ENCODE results near the gene PRSS3. TPM values are rescaled to one million over a fixed set of nuclear protein-coding genes. Genes with fewer than 3 reads are reported as not detected.
"Not testable (repeated sequence)": the region's sequence is repeated elsewhere in the genome, so short reads cannot be mapped to it uniquely, and the experiment has no call there.

PRSS3 gene
- total RNA-seq, 1 donor from 2014 or later = 61.2 TPM

DNA sequence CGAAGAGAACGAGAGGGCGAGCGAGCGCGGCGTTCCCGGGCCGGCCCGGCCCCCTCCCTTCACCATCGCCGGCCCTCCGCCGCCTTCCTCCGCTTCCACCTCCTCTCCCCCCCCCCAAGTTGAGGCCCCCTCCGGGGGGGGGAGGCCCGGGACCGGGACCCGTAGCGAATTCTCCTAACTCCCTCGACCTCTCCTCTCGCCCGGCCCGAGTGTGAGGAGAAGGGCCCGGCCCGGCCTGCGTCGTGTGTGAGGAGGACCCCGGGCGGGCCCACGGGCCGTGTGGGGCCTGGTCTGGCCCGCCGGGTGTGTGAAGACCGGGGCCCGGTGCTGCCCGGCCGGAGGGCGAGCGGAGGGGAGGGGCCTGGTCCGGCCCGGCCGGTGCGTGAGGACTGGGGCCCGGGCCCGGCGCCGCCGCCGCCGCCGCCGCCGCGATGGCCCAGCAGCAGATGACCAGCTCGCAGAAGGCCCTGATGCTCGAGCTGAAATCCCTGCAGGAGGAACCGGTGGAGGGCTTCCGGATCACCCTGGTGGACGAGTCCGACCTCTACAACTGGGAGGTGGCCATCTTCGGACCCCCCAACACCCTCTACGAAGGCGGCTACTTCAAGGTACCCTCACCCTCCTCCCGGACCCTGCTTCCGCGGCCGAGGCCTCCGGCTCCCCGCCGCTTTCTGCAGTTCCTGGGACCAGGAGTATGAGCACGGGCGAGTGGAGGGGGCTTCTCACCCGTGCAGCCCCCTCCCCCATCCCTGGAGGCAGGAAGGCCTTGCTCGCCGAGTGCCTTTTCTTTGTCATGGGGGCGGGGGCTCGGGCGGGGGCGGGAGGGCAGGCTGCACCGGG is 22.2 kb downstream of the PRSS3 start:
- peak; percentile 32 for DNase-seq (ENCODE audit: low spot score)

DNA sequence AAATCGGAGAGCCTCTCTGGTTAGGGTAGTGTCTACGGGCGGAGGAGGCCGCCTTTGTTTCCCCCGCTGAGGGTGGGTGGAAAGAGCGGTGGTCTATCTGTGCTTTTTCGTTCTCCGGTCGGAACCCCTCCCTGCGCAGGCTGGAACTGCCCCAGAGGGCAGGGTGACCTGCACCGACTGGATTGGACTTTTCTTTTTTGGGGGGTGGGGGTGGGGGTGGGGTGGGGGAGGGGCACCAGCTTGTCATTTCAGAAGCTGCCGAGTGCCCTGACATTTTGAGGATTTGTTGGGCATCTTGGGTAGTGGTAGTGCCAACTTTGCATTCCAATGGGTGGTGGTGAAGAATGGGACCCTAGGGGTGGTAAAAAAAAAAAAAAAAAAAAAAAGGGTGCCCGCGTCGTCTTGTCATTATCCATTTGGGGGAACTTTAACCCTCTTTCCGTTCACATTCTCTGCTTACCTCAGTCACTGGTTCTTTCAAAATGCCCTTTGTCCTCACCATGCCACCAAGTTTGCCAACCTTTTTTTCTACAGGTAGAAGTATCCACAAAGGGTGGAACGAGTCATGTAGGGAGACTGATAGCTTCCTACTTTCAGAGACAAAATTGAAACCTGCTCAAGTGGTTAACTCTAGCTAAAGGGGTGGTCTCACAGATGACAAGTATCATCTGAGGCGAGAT is 22.9 kb downstream of the PRSS3 start:
- peak; percentile 38 for DNase-seq (ENCODE audit: low spot score)

DNA sequence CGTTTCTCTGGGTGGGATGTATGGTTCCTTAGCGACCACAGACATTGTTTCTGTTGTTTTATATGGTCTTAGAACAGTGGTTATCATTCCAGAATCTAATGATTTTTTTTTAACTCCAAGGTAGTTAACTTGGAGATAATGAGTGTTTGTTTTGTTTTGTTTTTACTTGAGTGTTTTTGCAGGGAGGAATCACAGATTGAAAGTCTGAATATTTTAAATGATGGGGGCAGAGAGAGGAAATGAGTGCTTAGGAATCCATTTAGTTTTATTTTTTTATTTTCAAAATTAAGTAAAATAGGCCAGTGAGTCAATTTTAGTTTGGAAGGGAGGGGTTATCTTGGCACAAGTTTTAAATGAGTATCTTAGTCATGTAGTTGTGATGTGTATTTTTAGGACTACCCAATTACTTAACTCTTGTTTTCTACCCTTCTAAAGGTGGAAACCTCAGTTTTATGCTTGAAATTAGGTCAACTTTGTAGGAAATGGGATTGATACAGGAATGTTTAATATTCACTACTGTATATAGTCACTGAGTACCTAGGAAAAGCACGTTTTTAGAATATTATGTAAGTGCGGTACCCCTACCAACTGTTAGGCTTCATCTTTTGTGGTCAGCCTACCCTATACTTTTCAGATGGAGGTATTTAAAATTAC is 23.6 kb downstream of the PRSS3 start:
- DNase-seq (ENCODE audit: low spot score) = no peak

DNA sequence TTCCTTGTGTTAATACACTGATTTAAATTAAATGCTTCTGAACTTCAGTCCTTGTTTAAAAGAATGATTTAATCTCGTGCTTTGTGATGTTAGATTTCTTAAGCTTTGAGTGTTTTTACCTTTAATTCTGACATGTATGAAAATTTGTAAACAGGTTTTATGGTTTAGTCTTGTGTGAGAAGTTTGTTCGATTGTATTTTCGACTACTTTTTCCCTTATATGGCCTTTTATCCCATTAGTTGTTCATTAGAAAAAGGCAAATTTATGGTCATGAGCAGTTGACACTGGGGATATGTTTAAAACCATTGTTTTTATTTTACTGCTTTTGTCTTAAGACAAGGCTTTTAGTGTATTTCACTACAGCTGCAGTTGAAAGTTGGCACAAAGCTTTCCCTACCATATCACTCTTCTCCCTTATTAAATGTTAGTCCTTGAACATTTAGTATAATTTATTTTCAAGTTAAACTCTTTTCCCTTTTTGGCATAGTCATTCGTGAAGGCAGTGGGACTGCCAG is 24.9 kb downstream of the PRSS3 start:
- no peak for DNase-seq (ENCODE audit: low spot score)

DNA sequence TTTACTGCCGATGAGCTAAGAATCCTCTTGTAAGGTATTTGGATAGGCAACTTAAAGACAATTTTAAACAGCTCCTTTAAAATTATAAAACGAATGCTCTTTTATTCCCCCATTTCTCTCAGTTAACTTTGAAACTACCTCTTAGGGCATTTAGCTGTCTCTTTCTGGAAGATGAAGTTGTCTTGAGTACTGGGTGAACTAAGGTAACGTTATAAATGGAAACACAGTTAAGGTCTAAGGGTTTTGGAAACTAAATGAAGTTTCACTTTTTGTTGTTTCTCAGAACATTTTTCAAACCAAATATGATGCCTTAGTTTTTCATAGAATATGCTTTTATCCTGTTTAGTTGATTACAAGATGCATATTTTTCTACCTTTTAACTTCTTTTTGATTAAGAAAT is 28.4 kb downstream of the PRSS3 start:
- no peak for DNase-seq (ENCODE audit: low spot score)

DNA sequence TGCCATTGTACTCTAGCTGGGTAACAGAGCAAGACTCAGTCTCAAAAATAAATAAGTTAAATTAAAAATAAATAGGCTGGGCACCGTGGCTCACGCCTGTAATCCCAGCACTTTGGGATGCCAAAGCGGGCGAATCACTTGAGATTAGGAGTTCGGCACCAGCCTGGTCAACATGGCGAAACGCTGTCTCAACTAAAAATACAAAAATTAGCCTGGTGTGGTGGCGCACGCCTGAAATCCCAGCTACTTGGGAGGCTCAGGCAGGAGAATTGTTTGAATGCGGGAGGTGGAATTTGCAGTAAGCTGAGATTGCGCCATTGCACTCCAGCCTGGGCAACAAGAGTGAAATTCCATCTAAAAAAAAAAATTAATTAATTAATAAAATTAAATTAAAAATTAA is 31.9 kb downstream of the PRSS3 start:
- not testable (repeated sequence) for DNase-seq (ENCODE audit: low spot score)

DNA sequence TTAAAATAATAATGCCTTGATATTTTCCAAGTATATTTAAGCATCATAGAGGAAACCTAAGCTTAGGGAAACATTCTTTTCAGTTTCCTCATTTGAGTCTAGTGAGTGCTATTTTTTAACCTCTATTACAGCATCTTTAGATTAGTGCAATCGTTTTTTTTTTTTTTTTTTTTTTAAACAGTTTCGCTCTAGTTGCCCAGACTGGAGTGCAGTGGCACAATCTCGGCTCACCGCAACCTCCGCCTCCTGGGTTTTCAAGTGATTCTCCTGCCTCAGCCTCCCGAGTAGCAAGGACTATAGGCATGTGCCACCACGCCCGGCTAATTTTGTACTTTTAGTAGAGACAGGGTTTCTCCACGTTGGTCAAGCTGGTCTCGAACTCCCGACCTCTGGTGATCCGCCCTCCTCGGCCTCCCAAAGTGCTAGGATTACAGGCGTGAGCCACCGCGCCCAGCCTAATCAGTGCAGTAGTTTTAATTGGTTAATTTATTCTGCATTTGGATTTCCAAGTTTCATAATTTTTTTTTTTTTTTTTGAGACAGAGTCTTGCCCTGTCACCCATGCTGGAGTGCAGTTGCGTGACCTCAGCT is 34.4 kb downstream of the PRSS3 start:
- not testable (repeated sequence) for DNase-seq (ENCODE audit: low spot score)

DNA sequence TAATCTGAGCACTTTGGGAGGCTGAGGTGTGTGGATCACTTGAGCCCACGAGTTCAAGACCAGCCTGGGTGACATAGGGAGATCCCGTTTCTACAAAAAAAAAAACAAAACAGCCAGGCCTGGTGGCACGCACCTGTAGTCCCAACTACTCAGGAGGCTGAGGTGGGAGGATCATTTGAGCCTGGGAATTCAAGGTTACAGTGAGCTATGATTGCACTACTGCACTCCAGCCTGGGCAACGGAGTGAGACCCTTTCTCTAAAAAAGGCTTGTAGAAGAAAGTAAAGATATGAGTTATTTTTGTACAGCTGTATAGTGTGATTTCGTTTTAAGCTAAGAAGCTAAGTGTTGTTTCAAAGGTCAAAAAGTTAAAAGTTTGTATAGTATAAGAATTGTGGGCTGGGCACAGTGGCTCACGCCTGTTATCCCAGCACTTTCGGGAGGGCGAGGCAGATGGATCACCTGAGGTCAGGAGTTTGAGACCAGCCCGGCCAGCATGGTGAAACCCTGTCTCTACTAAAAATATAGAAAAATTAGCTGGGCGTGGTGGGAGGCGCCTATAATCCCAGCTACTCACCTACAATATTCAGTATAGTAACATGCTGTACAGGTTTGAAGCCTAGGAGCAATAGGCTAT is 40.4 kb downstream of the PRSS3 start:
- DNase-seq (ENCODE audit: low spot score) = no peak

DNA sequence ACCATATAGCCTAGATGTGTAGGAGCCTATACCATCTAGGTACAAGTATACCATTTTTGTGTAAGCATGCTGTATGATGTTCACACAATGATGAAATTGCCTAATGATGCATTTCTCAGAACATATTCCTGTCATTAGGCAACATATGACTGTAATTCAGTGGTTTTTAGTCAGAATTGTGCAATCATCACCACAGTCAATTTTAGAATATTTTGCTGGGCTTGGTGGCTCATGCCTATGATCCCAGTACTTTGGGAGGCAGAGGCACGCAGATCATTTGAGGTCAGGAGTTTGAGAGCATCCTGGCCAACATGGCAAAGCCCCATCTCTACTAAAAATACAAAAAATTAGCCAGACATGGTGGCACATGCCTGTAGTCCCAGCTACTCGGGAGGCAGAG is 40.9 kb downstream of the PRSS3 start:
- DNase-seq (ENCODE audit: low spot score) = not testable (repeated sequence)

DNA sequence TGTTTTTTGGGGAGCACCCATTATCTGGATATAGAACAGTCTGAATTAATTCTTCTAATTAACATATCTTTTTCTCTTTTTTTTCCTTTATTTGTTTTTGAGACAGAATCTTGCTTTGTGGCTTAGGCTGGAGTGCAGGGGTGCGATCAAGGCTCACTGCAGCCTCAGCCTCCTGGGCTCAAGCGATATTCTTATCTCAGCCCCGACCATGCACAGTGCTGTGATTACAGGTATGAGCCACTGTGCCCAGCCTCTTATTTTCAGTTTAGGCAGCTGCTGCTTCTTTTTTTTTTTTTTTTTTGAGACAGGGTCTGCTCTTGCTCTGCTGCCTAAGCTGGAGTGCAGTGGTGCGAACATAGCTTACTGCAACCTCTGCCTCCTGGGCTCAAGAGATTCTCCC is 41.8 kb downstream of the PRSS3 start:
- no peak for DNase-seq (ENCODE audit: low spot score)

DNA sequence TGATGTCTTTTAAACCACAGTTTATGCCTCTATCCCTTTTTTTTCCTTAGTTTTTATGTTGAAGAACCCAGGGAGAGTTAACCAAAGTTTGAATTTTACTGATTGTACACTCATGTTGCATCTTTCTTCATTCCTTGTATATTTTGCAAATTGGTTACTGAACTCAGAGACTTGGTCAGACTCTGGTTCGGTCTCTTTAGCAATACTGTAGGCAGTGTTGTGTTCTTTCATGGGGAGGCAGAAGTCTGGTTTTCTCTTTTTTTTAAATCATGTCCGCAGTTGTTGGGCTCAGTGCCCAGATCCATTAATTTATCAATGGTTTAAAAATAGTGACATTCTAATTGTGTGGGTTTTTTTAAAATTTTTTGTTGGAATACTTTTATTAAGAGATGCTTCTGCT is 45.0 kb downstream of the PRSS3 start:
- no peak for DNase-seq (ENCODE audit: low spot score)

DNA sequence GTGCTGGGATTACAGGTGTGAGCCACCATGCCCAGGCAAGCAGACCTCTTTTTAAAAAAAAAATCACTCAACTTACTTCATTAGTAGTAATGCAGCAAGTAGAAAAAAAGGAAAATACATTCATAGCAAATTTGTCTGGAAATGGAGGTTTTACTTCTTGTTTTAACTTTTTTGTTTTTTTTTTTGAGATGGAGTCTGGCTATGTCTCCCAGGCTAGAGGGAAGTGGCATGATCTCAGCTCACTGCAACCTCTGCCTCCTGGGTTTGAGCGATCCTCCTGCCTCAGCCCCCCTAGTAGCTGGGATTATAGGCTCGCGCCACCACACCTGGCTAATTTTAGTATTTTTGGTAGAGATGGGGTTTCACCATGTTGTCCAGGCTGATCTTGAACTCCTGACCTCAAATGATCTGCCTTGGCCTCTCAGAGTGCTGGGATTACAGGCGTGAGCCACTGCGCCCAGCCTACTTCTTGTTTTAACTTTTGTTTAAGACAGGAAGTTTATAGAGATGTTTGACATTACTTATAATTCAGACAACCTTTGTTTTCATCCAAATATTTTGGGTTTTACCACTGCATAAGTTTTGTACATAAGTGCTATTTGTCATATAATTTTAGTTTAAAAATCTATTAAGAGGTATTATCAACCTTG is 48.1 kb downstream of the PRSS3 start:
- DNase-seq (ENCODE audit: low spot score) = no peak

DNA sequence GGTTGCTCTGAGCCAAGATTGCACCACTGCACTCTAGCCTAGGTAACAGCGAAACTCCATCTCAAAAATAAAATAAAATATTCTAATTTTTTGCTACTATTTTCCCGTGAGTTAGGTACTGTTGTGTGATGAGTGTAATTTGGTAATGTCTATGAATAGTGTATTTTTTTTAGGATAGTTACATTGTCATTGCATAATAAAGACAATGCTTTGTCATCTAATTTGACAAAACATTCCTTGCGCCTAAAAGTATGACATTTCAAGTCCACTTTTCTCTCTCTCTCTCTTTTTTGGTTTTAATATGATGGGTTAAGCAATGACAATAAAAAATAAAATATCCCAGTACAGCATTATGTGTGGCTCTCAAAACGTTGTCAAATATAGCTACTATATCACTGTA is 50.9 kb downstream of the PRSS3 start:
- no peak for DNase-seq (ENCODE audit: low spot score)

DNA sequence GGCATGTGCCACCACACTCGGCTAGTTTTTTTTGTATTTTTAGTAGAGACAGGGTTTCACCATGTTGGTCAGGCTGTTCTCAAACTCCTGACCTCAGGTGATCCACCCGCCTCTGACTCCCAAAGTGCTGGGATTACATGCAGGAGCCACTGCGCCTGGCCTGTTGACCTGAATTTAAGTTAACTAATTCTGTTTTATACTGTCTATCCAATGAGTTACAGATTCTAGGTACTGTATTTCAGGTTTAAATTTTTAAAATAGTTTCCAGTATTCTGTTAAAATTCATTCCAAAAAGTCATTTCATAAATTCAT is 52.5 kb downstream of the PRSS3 start:
- DNase-seq (ENCODE audit: low spot score) = not testable (repeated sequence)

Other genes starting within 250 kb of the PRSS3 start
- gene UBE2R2, start 21.6 kb downstream of the PRSS3 start, total RNA-seq = 42.8 TPM